Inflammatory macrophage treated with lipopolysaccharide for 4 hours (primary cell): ENCODE results near the gene NEAT1.

ENCODE experiments used
- DNase-seq: peaks from one replicate; pipeline ENCODE4 v3.0.0-alpha.2; 2020

NEAT1 gene

DNA sequence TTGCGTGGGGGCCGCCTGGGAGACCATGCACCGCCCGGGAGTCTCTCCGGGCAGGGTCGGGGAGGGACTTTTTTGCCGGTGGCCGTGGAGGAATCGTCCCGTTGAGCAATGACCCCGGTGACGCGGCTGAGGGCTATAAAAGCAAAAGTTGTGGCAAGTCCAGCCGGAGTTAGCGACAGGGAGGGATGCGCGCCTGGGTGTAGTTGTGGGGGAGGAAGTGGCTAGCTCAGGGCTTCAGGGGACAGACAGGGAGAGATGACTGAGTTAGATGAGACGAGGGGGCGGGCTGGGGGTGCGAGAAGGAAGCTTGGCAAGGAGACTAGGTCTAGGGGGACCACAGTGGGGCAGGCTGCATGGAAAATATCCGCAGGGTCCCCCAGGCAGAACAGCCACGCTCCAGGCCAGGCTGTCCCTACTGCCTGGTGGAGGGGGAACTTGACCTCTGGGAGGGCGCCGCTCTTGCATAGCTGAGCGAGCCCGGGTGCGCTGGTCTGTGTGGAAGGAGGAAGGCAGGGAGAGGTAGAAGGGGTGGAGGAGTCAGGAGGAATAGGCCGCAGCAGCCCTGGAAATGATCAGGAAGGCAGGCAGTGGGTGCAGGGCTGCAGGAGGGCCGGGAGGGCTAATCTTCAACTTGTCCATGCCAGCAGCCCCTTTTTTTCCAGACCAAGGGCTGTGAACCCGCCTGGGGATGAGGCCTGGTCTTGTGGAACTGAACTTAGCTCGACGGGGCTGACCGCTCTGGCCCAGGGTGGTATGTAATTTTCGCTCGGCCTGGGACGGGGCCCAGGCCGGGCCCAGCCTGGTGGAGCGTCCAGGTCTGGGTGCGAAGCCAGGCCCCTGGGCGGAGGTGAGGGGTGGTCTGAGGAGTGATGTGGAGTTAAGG is at the start of gene NEAT1:
Gene NEAT1 (plus strand): TSS at position 166 of the 883 bp plus-strand sequence.
- peak; percentile 94 for DNase-seq

DNA sequence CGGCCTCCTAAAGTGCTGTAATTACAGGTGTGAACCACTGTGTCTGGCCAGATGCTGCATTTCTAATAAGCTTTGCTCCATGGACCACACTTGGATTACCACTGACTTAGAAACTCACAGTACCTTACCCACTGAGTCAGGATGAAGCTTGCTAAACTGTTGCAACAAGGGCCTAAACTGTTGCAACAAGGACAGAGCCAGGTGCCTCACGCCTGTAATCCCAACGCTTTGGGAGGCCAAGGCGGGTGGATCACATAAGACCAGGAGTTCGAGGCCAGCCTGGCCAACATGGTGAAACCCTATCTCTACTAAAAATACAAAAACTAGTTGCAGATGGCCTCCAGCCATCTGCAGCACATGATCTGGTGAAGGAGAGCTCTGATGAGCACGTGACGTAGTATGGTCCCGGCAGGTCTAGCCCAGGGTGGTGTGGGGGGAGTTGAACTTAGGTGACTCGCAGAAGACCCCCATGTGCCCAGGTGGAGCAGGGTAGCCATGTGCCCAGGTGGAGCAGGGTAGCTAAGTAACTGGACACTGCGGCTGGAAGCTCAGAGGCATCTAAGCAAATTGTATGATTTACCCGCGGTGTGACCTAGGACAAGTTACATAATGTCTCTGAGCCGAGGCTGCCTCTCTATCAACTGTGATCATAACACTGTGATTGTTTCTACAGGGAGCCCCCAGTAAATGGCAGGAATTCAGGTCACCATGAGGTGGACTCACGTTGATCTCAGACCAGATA is 48.6 kb upstream of the NEAT1 start:
- no peak for DNase-seq

- no peak for DNase-seq
These were observed 47.6 kb upstream of the NEAT1 start for GRCh38 chr11:65375012-65375411.

DNA sequence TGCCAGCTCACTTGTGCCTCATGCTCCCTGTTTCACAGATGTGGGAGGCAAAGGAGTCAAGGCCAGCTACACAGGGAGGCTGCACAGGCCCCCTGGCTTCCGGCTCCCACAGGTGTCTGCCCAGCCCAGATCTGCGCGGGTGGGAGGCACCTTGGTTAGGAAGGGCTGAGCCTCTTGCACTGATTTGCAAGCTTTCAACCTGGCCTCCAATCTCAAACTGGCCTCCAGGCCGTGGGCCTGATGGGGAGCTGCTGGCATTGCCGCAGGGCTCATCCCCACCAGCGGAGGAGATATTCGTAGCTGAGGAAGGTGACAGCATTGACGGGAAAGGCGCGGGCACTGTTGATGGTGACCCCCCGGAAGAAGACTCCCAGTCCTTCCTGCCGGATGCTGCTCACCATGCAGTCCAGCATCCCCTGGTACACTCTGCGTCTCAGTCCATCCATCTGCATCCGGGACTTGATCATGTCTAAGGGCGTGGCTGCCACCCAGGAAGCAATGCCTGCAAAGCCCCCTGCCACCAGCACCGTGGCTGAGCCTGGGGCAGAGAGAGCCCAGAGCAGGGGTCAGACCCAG is 46.4 kb upstream of the NEAT1 start:
- DNase-seq = no peak

GRCh38 chr11:65377036-65377435 is 45.6 kb upstream of the NEAT1 start:
- no peak for DNase-seq

- DNase-seq = no peak
These were observed 44.8 kb upstream of the NEAT1 start for GRCh38 chr11:65377777-65378176.

- DNase-seq = peak; percentile 77
These were observed 44.2 kb upstream of the NEAT1 start for GRCh38 chr11:65378208-65378927.

DNA sequence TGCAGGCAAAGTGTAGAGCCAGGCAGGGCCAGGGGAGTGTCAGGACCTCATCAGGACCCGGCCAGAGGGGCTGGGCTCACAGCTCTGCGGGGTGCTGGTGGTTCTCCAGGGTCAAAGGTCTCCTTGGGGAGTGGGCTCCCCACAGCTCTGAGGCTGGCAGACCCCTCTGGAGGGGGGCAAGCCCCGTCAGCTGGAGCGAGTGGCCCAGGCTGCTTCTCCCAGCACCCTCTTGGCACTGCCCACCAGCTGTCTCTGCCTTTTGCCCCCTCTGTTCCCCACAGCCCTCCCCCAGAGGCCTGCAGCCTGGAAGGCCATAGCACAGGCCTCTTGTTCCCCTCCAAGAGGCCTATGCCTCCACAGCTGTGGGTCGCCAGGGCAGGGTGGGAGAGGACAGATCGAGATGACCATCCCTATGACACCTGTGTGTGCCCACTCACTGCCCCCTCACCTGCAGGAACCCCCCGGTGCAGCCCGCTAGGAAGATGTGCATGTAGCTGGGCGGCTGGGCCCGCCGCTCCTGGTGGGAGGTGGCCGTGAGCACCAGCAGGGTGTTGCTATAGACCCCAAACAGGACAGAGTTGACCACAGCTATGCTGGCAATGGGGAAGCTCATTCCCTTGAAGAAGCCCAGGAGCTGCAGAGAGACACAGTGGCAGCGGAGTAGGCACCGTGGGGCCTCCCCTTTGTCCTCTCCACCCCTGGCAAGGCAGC is 43.5 kb upstream of the NEAT1 start:
- no peak for DNase-seq

DNA sequence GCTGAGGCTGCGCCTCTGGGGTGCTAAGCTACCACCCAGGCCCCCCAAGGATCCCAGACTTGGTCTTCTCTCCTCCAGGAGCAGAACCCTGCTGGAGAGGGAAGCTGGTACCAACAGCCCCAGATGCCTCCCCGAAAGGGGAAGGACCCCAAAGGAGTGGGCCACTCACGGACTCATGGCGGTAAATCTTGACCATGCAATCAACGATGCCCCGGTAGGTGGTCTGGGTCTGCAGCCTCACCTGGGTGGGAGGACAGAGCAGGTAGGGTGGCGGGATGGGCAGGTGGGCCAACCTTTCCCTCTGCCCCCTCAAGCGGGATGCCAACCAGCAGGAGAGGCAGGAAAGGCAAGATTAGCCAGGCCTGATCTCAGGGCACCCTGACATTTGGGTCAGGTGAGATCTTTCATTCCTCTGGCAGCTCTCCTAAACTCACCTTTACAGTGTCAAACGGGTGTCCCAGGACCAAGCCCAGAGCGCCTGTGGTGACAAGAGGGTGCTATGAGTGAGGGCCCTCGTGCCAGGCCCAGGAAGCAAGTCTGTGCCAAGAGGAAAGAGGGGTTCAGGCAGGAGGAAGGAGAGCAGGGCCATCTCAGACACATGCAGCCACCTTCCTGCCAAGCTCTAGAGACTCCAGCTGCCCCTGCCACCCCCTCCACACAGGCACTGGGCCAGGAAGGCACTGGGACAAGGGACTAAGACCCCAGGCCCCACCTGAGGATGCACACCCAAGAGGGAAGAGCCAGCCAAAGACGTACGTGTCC is 42.7 kb upstream of the NEAT1 start:
- DNase-seq = no peak

DNA sequence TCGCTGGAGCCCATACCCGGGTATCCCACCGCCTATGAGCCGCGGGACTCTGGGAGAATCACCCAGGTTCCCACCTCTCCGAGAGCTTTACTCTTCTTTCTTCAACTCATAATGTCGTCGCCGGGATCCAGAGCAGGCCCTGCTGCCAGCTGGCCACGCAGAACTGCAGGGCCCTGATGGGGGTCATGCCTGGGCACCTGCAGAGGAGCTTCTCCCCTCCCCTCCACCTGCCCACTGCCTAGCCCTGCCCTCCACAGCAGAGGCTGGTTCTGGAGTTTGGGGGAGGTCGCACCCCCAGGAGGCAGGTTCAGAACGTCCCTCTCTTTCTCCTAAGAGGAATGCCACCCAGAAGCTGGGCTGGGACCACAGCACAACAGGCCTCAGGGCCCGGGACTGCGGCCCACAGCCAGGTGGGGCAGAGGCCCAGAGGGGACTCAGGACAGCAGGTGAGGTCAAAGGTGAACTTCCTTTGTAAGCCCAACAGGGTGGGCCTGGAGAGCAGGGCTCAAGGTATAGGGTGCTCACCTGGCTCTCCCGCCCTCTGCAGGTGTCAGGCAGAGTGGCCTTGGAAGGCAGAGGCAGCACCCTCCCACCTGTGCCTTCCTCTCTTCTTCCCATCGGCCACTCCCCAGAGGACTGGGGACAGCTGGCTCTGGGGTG is 42.0 kb upstream of the NEAT1 start:
- no peak for DNase-seq

- DNase-seq = peak; percentile 77
These were observed 40.9 kb upstream of the NEAT1 start for GRCh38 chr11:65381716-65382032.

GRCh38 chr11:65382033-65382803 is 40.4 kb upstream of the NEAT1 start, which contains the start of gene SLC25A45:
TSS of gene SLC25A45 (minus strand) at chr11:65382646. CDS start at chr11:65381951, 695 bp downstream.
- DNase-seq = peak; percentile 99

- no peak for DNase-seq
These were observed 39.7 kb upstream of the NEAT1 start for GRCh38 chr11:65382804-65383368.

GRCh38 chr11:65383778-65384177 is 38.8 kb upstream of the NEAT1 start:
- no peak for DNase-seq

DNA sequence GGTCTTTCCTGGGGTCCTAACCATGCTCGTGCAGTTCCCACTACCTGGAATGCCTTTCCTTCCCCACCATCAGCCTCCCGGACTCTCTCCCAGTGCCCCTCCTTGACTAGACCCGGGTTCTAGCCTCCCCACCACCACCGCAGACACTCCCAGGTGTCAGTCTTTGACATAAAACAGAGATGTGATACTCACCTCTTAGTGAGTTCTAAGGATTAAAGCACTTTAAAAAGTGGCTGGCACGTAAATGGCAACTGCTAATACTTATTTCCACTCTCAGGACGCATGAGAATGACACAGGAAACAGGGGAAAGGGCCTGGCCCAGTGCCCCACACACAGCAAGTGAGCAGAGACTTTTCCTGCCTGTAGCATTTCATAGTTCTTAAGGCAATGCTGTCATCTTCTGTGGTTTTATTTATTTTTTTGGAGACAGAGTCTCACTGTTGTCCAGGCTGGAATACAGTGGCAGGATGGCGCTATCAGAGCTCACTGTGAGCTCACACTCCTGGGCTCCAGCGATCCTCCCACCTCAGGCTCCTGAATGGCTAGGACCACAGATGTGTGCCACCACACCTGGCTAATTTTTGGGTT is 38.2 kb upstream of the NEAT1 start:
- DNase-seq = peak; percentile 11

DNA sequence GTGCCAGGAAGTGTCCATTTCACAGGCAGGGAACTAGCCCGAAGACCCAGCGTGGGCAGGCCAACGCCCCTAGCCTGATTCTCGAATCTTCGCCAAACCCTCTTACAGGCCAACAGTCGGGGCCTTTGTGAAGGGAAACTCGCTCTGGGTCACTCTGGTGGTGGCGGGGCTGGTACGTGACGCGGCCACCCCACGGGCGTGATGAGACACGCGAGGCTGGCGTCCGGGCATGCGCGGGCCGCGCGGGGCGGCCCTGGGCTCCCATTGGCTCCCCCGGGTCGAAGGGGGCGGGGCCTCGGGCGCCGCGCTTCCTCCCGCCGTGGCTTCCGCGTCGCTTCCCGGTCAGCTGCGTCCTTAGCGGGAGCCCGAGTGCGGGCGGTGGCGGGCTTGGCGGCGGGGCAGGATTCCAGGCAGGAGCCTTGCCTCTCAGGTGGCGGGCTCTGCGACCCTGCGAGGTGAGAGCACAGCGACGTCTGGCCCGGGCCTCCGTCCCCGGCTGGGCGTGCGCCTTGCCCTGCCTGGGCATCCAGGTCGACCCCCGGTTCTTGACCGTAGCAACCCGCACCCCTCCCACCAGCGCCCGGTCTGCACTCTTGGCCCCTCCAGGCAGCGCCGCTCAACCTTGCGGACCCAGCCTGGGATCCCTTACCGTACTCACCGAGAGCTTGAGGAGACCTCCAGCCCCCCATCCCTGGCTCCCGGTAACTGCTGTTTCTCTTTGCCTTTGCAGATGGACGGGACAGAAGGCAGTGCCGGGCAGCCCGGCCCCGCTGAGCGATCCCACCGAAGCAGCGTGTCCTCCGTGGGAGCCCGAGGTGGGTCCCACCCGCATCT is 36.1 kb upstream of the NEAT1 start, which contains the start of gene FRMD8:
Gene FRMD8 (plus strand): TSS at position 331 of the 834 bp plus-strand sequence. CDS start 400 bp downstream, at position 731.
- peak; percentile 93 for DNase-seq

GRCh38 chr11:65388731-65389130 is 33.9 kb upstream of the NEAT1 start:
- no peak for DNase-seq

DNA sequence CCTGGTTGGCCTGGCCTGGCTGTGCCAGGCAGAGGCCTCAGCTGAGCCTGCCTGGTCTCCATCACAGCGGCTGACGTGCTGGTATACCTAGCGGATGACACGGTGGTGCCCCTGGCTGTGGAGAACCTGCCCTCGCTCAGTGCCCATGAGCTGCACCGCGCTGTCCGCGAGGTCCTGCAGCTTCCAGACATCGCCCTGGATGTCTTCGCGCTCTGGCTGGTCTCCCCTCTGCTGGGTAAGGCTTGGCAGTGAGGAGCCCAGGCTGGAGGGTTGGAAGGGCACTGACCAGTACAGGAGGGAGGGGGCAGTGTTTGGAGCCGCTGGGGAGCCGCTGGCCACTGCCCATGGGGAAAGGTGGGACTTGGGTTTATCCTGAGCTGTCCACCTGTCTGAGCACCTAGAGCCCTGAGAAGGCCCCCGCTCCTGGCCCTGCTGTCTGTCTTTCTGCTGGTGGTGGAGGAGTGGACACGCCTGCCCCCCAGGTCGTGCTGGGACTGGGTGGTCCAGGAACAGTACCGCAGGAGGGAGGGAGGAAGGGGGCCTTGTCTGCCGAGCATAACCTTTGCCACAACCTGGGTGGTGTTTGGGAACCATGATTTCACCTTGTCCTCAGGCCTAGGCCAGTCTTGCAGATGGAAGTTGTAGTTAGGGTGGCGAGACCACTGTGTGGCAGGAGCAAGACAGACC is 33.2 kb upstream of the NEAT1 start:
- DNase-seq = no peak
